ACHN (cell line): ENCODE measurements around the gene BNC2.

ENCODE experiments used
- DNase-seq: peaks from one replicate; pipeline ENCODE4 v3.0.0-alpha.2; 2015
- in situ Hi-C: cut with HindIII; loops from 2 replicates; pipeline ENCODE4 v1.10.0; 2017; ENCODE audit warnings: low sequenced_read_pairs, low pct_ligation_motif_present, low pct_unique_long_range_greater_than_20kb

Gene BNC2

GRCh38 chr9:16627521-16627920, 242.9 kb downstream of the BNC2 start:
- in situ Hi-C loops, result no loop called here
- no peak for DNase-seq

DNA sequence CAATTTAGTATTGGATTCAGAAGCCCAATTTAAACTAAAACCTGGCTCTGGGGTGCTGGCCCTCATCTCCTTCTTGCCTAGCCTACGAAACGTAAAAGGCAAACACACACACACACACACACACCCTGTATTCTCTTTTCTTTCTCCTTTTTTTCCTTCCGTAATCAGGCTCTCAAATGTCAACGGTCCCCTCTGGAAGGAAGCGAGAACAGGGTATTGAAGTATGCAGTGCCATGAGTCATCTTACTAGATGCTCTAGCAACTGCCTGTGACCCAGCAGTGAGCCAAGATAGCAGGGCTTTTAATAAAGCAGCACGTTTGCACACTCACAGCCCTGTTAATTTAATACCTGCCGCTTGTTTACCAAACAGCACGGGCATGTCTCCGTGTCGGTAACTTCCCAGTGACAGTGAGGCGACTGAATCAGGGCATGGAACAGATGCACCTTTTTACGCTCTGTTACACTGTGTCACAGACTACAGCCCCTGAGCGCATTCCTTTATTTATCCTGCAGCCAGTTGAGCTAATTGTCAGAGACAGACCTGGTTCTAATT, 243.8 kb downstream of the BNC2 start:
- DNase-seq, result peak; percentile 80
- in situ Hi-C loops, result no loop called here

DNA sequence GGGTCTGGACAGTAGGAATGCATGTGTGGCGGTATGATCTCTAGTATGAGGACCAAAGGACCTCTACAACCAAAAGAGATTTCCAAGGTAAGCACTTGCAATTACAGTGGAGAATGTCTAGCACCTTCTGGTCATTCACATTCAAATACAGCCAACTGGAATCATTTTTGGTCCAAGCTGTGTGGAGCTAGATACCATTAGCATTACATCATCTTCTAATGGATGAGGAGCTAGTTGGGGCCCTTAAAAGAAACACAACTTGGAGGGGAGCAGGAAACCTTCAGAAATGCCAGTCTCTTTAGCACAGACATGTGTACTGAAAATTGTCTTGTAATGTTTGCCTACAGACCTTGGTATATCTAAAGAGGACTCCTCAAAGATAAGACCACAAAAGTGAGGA, 244.7 kb downstream of the BNC2 start:
- in situ Hi-C loops, result no loop called here
- peak; percentile 60 for DNase-seq

GRCh38 chr9:16625161-16625631, 245.3 kb downstream of the BNC2 start:
- in situ Hi-C loops, result no loop called here
- no peak for DNase-seq

DNA sequence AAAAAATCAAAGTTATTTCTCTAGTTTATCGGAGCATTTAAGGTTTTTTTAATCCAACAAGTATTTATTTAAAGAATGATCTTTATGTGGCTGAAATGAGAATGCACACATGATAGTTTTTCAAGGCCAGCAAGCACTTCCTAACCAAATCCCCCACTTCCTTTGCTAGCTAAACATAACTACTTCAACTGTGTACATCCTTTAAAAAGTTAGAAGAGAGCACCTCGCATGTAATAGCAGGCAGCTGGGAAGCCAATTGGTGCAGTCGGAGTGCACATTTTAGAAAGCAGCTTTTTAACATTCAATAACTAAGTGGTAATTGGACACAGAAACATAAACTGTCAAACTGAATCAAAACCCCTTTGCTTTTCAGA, 245.7 kb downstream of the BNC2 start:
- DNase-seq, result peak; percentile 13
- in situ Hi-C loops, result no loop called here

DNA sequence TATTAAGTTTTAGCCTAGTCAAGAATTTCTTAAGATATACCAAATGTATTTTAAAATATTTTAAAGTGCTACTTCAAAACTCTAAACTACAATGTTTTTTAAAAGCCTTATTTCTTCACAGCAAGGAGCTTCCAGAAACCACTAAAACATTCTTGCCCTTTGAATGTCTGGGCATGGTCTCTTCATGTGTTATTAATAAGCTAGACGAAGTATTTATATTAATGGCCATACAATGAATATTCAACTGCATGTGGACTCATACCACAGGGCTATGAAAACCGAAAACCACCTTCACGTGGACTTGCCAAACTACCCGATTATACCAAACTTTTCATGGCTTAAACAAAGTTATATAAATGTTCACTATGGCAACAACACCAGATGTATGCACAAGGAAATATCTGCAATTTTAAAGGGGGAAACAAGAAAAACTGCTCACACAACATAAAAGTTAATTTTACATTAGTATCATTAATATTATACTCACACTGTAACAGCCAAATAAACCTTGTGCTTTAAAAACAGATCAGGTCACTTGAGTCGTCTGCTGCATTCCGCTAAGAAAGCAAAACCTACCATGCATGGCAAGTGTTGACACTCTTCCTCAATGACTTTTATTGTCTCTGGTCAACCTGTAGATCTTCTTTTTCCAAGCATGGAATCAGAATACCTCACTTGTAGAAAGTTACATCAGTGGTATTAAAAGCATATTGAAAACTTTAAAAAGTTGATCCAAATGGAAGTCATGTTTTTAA, 246.3 kb downstream of the BNC2 start:
- in situ Hi-C loops, result no loop called here
- DNase-seq, result peak; percentile 44

DNA sequence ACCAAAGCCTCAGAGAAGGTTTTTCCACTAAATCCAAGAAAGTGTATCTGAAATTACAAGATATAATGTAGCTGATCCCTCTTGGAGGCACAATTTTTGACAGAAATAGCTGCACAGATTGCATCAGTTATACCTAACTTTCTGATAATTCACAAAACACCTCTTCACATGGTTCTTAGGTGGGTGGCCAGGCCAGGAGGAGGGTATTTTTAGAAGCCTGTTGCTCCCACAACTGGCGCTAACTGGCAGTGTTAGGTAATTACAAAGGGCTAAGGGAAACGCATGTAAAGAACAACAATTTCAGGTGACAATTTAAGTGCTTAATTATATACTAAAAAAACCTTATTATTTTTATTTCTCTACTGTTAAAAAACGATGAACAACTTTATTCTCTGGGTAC, 247.9 kb downstream of the BNC2 start:
- in situ Hi-C loops, result no loop called here
- no peak for DNase-seq

- DNase-seq, result peak; percentile 49
- in situ Hi-C loops, result no loop called here
Measured at GRCh38 chr9:16619914-16620520, 250.5 kb downstream of the BNC2 start.

DNA sequence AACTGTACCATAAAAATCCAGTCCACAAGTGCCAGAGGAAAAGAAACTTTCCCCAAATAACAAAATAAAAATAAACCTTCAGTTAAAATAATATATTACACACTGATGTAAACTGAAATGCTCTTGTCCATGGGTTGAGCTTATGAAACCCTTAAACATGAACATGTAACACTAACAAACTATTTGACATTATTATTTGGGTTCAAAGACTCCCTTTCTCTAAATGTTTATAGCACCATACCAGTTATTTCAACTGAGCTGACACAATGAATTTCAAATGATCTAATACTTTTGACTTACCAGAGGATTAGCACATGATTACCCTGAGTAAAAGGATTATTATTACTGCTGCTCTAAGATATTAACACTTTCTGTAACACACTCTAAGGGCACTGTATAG, 251.1 kb downstream of the BNC2 start:
- DNase-seq, result no peak
- in situ Hi-C loops, result no loop called here

- no peak for DNase-seq
- in situ Hi-C loops, result no loop called here
Measured at GRCh38 chr9:16618524-16618923, 251.9 kb downstream of the BNC2 start.

DNA sequence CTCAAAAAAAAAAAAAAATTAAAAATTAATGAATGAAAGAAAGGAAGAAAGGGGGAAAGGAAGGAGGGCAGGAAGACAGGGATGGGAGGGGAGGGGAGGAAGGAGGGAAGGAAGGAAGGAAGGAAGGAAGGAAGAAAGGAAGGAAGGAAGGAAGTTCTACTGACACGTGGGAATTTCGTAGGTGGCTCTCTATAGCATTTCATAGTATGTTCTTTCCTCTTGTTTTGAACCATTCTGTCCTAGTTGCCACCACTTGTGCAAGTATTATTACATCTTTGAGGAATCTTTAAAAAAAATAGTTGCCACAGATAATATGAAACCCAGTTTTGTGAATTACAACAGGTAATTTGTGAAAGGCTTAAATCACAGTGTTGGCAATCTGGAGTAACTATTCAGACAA, 253.8 kb downstream of the BNC2 start:
- in situ Hi-C loops, result no loop called here
- DNase-seq, result no peak

GRCh38 chr9:16615451-16615850, 255.0 kb downstream of the BNC2 start:
- in situ Hi-C loops, result no loop called here
- DNase-seq, result no peak

- in situ Hi-C loops, result no loop called here
- DNase-seq, result no peak
Measured at GRCh38 chr9:16613605-16614004, 256.9 kb downstream of the BNC2 start.

- in situ Hi-C loops, result no loop called here
- no peak for DNase-seq
Measured at GRCh38 chr9:16613051-16613450, 257.4 kb downstream of the BNC2 start.

DNA sequence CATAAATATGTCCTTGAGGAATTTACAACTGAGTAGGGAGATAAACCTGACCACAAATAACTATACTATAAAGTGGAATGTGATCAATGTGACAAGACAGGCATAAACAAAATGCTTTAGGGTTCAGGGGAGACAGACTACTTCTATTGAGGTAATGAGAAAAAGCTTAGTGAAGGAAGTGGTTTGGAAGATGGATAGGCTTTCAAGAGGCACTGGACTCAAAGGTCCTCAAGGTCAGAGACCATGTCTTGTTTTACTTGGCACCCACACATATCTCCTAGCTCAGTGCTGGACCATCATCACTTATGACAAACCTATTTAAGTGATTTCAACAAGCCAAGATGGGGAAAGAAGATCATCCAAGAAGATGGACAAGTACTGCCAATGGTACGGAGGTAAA, 257.8 kb downstream of the BNC2 start:
- in situ Hi-C loops, result no loop called here
- no peak for DNase-seq

DNA sequence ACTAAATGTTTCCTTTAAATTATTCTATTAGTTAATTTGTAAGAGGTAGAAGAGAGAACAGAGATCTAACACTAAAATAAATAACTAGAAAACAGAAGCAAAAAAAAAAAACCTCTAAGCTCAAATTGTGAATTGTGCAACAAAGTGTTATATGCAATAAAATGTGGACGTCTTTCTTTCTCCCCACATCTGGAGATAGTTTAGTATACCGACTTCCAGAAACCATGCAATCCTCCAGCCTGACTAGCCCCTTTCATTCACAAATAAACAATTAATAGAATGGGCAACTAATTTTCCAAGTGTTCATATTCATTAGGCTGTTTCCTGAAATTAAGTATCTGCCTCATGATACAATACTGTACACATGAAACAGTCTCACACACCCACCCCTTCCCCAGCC, 258.5 kb downstream of the BNC2 start:
- in situ Hi-C loops, result no loop called here
- DNase-seq, result no peak

DNA sequence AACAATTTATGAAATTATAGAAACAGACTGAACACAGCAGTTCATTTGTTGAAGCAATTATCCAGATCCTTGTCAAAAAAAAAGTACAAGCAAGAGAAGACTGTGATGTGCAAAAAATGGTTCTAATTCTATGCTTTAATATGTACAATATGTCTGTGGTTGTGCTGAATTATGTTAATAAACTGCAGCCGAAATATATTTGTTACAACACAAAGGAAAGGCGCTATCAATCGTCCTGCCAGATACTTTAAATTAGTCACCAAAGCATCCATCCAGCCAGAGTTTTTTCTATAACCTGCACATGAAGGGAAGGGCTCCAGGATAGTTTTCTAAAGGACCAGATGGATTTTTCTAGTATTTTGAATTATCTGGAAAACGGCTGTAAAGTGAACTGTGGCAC, 259.5 kb downstream of the BNC2 start:
- in situ Hi-C loops, result no loop called here
- DNase-seq, result no peak

- DNase-seq, result no peak
Measured at GRCh38 chr9:16610538-16610937, 259.9 kb downstream of the BNC2 start.

DNA sequence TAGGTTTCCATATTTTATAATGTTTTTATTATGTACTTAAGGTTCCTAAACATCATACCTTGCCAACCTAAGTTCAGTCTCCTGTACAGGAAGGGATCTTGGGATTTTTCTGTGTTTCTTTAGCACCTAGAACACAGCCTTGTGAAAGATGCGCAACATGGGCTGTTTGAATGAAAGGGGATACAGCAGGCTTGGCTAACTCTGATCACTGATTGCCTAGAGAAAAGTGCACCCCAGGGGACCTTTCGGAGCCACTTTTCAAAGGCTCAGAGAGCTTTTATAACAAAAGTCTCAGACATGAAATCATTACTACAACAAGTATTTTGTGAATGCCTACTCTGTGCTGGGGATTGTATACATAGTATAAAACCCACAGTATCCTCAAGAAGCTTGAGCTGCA, 261.6 kb downstream of the BNC2 start:
- in situ Hi-C loops, result no loop called here
- no peak for DNase-seq

More at GRCh38 chr9:16610538-16610937, 259.9 kb downstream of the BNC2 start:
- in situ Hi-C loops, result no loop called here

DNA sequence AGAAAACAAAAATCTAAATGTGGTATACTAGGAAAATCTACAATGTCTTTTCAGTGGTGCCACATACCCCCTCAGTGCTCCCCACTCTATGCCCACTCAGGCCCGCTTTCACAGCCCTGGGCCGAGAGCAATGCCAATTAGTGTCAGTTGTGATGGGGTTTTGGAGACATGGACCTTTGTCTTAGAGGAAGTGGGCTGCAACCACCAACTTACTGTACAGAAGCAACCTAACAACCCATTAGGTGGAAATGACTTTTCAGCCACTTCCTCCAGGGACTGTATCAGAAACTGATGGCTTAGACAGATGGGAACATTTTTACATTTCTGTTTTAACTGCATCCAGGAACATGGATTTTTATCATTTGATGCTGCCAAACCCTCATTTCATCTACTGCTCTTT, 268.0 kb downstream of the BNC2 start:
- no peak for DNase-seq

More for the DNA sequence above, 268.0 kb downstream of the BNC2 start:
- in situ Hi-C loops, result no loop called here
